LNCaP clone FGC (cell line): ENCODE results near the gene ZNF804A.
"Not testable (repeated sequence)": the region's sequence is repeated elsewhere in the genome, so short reads cannot be mapped to it uniquely, and the experiment has no call there.

Experiments used
- DNase-seq: peaks from one replicate; pipeline ENCODE4 v3.0.0-alpha.2; 2011; ENCODE audit warnings: low read depth
- H3K4me3 ChIP-seq: 2 replicates; pipeline ENCODE4 v1.5.1; 2011; ENCODE audit warnings: mild to moderate bottlenecking, low read depth, low read length, control low read depth
- CTCF ChIP-seq: IDR thresholded peaks from 2 replicates; pipeline ENCODE4 v1.5.1; 2012; ENCODE audit warnings: mild to moderate bottlenecking; ENCODE audit not compliant: control insufficient read depth, insufficient read depth; ENCODE audit errors: extremely low read depth

The ZNF804A gene

GRCh38 chr2:184735611-184736010 is 137.3 kb downstream of the ZNF804A start:
- TF ChIP-seq CTCF = no peak
- DNase-seq = no peak
- H3K4me3 ChIP-seq = no peak overlapping the region

DNA sequence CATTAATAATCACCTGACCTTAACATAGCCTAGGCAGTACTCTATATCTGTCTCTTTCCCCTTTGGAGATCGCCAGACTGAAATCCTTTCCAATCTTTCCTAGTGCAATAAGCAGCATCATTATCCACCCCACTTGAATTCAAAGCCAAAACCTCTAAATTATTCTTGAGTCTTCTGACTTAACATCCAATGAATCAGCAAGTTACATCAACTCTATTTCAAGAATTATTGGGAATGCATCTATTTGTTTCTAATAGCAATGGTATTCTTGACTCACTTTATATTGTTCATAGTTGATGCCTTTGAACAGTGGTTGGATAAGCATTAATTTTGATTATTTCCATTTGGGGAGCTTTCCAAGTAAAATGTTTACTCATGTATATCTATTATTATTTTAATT is 144.8 kb downstream of the ZNF804A start:
- no peak for DNase-seq
- TF ChIP-seq CTCF = no peak
- H3K4me3 ChIP-seq = no peak overlapping the region

- no peak overlapping the region for H3K4me3 ChIP-seq
- TF ChIP-seq CTCF = no peak
- no peak for DNase-seq
Observed at GRCh38 chr2:184756161-184756560, 157.8 kb downstream of the ZNF804A start.

GRCh38 chr2:184756885-184757284 is 158.6 kb downstream of the ZNF804A start:
- no peak overlapping the region for H3K4me3 ChIP-seq
- no peak for TF ChIP-seq CTCF
- no peak for DNase-seq

GRCh38 chr2:184759557-184760255 is 161.4 kb downstream of the ZNF804A start:
- H3K4me3 ChIP-seq, DNase-seq: not testable (repeated sequence)

DNA sequence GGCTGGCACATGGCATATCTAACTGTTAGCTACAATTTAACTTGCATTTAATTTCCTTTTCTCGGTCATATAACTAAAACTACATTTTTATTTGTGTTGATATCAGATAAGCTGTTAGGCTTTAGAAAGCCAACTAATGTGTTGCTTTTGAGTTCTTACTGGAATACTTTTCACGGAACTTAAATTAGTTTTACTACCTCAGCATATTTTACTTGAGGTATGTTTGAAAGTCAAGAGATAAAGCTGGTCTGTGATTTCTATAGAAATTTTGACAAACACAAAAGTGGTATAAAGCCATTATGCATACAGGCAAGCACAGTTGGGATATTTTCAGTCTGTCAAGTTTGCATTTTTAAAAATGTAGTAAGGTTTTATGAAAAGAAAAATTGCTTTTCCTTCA is 162.6 kb downstream of the ZNF804A start:
- H3K4me3 ChIP-seq = no peak overlapping the region
- DNase-seq = no peak
- no peak for TF ChIP-seq CTCF

DNA sequence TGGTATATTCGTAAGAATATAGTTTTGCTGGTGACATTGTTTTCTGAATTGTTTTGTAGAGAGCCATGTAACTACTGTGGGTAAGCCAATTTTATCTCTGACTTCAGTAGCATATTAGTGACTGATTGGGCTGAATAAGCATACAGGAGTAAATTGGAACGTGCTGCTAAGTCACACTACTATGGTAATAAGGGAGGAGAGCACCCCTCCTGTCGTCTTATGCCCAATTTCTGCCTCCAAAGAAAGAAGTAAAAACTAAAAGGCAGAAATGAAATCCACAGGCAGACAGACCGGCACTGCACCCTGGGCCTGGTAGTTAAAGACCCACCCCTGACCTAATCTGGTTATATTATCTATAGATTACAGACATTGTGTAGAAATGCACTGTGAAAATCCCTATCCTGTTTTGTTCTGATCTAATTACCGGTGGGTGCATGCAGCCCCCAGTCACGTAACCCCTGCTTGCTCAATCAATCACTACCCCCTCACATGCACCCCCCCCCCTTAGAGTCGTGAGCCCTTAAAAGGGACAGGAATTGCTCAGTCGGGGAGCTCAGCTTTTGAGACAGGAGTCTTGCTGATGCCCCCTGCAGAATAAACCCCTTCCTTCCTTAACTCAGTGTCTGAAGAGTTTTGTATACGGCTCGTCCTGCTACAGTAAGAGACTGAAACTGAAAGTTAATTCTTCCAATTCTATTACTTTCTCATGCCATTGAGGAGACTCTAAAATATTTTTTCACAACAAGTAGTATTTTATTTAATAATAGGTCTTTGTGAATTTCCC is 167.0 kb downstream of the ZNF804A start:
- no peak overlapping the region for H3K4me3 ChIP-seq
- TF ChIP-seq CTCF = no peak
- DNase-seq = no peak
